Activated naive CD4-positive, alpha-beta T cell treated with anti-CD3 and anti-CD28 coated beads, Interleukin-2, amount 50 U/mL, for 24 hours (primary cell): Measurements from ENCODE around the gene RTRAF.

ENCODE experiments used
- H3K27ac Mint-ChIP-seq: one replicate; pipeline ENCODE4 v1.8.0; 2021; ENCODE audit warnings: mild to moderate bottlenecking, mixed read lengths
- H3K27me3 Mint-ChIP-seq: one replicate; pipeline ENCODE4 v1.8.0; 2021; ENCODE audit warnings: mixed read lengths
- H3K36me3 Mint-ChIP-seq: one replicate; pipeline ENCODE4 v1.8.0; 2021; ENCODE audit warnings: mixed read lengths
- H3K4me1 Mint-ChIP-seq: one replicate; pipeline ENCODE4 v1.8.0; 2021; ENCODE audit warnings: mixed read lengths
- H3K4me3 Mint-ChIP-seq: one replicate; pipeline ENCODE4 v1.8.0; 2021; ENCODE audit warnings: mild to moderate bottlenecking, mixed read lengths
- H3K9me3 Mint-ChIP-seq: one replicate; pipeline ENCODE4 v1.8.0; 2021; ENCODE audit warnings: mixed read lengths

The RTRAF gene

DNA sequence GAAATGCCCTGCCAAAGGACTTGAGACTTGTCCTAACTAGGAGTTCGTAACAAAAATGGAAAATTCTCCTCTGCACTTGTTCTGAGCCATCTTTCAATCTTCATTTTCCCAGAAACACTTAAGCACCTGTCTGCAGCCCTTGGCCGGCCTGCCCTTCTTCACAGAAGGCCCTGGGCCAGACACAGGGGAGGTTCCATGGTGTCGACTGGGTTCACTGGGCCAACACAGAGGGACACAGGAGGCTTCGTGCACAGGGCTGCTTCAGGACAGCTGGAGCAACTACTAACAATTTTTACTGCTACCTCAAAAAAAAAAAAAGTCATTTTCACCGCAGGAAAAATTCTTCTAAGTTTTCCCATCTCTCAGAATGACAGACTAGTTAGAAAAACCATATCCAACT lies 59.9 kb downstream of the RTRAF start:
- H3K27ac Mint-ChIP-seq: no peak overlapping the region
- no peaks in the 10 kb centered on the region for H3K9me3 Mint-ChIP-seq
- no peaks in the 10 kb centered on the region for H3K27me3 Mint-ChIP-seq
- H3K4me1 Mint-ChIP-seq: peaks cover 10% of the 10 kb centered on the region
- H3K4me3 Mint-ChIP-seq: no peak overlapping the region
- no peaks in the 10 kb centered on the region for H3K36me3 Mint-ChIP-seq

DNA sequence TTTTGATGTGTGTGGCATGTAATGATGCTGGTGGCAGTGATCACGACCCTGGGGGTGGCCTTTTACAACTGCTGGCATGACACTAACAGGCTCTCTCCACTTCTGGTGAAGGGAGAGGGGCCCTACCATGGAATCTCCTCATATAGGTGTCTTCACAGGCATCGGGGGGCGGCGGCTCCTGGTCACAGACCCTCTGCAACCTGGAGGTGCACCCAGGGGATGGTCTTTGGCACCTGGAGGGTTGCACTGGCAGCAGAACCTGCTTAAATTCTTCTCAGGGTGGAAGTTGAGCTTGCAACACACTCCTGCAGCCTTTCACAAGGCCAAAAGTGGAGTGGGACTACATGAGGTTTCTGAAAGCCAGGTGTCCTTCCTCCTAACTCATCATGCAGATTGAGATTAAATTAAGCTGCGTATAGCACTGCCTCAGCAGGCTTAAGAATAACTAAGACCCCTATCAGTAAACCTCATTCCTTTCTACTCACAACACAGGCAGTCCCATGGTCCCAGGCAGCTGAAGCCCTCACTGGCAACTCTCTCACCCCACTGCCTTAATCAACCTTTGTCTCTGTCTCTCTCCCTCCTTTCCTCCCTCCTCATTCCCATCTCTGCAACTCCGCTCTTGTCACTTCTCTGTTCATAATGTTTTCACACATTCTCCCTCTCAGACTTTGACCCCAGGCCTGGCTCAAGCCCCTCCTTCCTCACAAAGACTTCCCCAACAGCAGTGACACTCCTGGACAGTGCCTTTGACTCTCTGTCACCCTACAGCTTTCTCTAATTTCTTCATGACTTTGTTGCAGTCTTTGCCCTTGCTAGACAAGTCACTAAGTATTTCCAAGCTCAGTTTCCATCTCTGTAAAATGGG lies 60.6 kb downstream of the RTRAF start:
- H3K4me1 Mint-ChIP-seq: peaks cover 8% of the 10 kb centered on the region
- no peak overlapping the region for H3K27ac Mint-ChIP-seq
- no peaks in the 10 kb centered on the region for H3K36me3 Mint-ChIP-seq
- H3K27me3 Mint-ChIP-seq: no peaks in the 10 kb centered on the region
- no peak overlapping the region for H3K4me3 Mint-ChIP-seq
- H3K9me3 Mint-ChIP-seq: no peaks in the 10 kb centered on the region

DNA sequence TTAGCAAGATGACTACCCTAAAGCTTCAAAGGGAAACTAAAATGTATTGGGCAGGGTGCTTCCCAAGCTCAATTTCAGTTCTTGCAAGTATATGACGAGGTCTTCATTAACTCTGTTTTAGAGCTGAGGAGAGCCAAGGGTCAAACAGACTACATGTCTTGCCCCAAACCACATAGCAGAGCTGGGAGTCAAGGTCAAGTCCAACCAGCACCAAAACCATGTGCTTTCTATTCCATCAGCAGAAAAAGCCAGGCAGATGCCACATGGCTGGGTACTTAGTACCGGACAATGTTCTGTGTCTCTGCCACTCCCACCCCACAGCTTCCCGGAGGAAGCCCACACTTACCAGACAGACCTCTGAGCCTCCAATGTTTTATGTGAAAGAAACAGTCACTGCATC lies 61.9 kb downstream of the RTRAF start:
- H3K27ac Mint-ChIP-seq: no peak overlapping the region
- no peak overlapping the region for H3K4me3 Mint-ChIP-seq
- H3K4me1 Mint-ChIP-seq: no peaks in the 10 kb centered on the region
- peaks cover 2% of the 10 kb centered on the region for H3K27me3 Mint-ChIP-seq
- no peaks in the 10 kb centered on the region for H3K36me3 Mint-ChIP-seq
- no peaks in the 10 kb centered on the region for H3K9me3 Mint-ChIP-seq

DNA sequence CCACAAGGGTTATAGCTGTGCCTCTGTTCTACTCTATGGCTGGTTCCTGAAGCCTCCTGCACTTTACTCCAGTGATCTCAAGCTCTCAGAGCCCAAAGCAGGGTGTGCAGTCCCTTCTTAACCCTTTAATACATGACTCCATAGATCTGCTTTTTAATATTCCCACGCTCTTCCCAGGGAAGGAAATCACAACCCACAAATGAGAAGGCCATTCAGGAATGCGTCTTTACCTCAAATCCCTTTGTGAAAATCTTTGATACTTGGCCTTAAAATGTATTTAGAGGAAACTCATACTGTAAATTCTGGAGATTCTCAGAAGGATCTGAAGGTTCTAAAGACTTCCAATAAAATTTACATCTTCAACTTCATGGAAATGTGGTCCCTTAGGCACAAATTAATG lies 62.5 kb downstream of the RTRAF start:
- no peak overlapping the region for H3K4me3 Mint-ChIP-seq
- no peak overlapping the region for H3K27ac Mint-ChIP-seq
- no peaks in the 10 kb centered on the region for H3K4me1 Mint-ChIP-seq

DNA sequence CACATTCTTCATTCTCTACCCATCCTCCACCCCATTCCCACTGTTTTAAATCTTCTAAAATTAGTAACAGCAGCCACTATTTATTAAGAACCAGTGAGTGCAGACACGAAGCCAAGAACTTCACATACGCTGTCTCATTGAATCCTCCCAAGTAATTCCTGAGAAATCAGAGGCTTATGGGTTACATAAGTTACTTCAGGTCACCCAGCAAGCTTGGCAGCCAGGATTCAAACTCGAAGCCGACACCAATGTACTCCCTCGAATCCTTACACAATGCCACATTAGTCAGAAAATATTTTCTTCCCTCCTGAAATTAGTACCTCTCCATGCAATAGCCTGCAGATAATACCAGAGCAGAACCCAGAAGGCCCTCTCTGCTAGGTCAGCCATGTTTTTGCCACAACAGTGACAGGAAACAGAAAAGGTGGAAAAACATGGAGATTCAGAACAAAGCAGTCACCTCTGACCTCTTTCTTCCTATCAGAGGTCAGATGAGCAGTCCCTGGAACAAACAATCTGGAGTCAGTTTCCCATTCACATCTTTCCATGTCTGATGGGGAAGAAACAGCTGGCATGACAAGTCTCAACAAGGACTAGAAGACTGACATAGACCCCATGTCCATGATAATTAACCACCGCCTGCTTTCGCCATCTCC lies 63.1 kb downstream of the RTRAF start:
- no peak overlapping the region for H3K4me3 Mint-ChIP-seq
- no peaks in the 10 kb centered on the region for H3K36me3 Mint-ChIP-seq
- no peak overlapping the region for H3K27ac Mint-ChIP-seq
- no peaks in the 10 kb centered on the region for H3K9me3 Mint-ChIP-seq
- H3K4me1 Mint-ChIP-seq: no peaks in the 10 kb centered on the region
- H3K27me3 Mint-ChIP-seq: peaks cover 2% of the 10 kb centered on the region

More for the DNA sequence above, 62.5 kb downstream of the RTRAF start:
- H3K9me3 Mint-ChIP-seq: no peaks in the 10 kb centered on the region
- peaks cover 2% of the 10 kb centered on the region for H3K27me3 Mint-ChIP-seq
- no peaks in the 10 kb centered on the region for H3K36me3 Mint-ChIP-seq

DNA sequence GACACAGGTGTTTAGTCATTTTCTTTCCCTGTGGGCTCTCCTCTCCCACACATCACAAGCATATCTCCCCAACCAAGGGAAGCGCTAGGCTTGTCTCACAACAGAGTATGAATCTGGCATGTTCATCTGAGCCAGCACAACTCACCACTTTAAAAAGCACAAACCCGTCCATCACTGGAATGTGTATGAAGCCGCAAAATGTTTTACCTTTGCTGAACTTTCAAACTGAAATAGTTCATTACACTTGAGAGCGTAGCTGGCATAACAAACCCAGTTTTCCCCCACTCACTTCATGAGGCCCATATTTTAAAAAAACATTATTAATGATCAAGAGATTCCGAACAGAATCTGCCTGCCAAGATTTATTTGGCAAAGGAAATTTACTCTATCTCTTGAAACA lies 63.7 kb downstream of the RTRAF start:
- Mint-ChIP-seq H3K27ac (no peak overlapping the region), H3K36me3 (no peaks in the 10 kb centered on the region), H3K4me1 (no peaks in the 10 kb centered on the region), H3K27me3 (peaks cover 2% of the 10 kb centered on the region), H3K4me3 (no peak overlapping the region), H3K9me3 (no peaks in the 10 kb centered on the region)

DNA sequence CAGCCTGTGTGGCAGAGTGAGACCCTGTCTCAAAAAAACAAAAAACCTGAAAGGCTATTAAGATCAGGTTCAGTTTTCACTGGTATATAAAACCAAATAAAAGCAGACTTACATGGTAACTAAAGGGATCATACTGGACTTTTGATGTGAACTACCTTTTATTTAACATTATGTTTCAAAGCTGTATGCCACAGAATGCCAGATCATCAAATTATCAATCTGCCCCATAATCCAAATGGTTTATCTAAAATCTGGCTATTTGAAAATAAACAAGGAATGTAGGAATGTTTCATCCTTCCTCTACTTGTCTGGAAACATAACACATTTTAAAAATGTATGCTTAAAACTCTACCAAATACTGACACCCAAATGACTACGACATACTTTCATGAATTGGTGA lies 65.3 kb downstream of the RTRAF start:
- H3K27me3 Mint-ChIP-seq: peaks cover 2% of the 10 kb centered on the region

DNA sequence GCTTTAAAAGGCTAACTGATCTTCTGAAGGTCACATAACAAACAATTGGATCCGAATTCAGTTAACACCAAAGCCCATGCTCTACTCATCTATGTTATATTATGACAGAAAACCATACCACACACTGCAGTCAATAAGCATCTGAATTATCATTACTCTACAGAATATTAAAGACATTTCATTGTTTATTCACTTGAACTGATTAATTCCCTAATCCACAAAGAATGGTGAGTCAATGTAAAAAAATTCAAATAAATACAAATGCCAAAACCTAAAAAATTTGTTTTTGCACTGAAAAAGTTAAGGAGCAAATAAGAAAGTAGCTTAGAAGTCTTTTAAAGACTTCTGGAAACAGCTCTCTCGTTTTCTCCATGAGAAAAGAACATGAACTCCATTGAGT lies 65.8 kb downstream of the RTRAF start:
- Mint-ChIP-seq H3K4me3 (no peak overlapping the region), H3K9me3 (no peaks in the 10 kb centered on the region), H3K36me3 (no peaks in the 10 kb centered on the region), H3K27ac (no peak overlapping the region), H3K27me3 (peaks cover 5% of the 10 kb centered on the region), H3K4me1 (no peaks in the 10 kb centered on the region)

More for the DNA sequence above, 65.3 kb downstream of the RTRAF start:
- no peaks in the 10 kb centered on the region for H3K36me3 Mint-ChIP-seq
- H3K4me3 Mint-ChIP-seq: no peak overlapping the region
- H3K27ac Mint-ChIP-seq: no peak overlapping the region
- no peaks in the 10 kb centered on the region for H3K4me1 Mint-ChIP-seq
- no peaks in the 10 kb centered on the region for H3K9me3 Mint-ChIP-seq

DNA sequence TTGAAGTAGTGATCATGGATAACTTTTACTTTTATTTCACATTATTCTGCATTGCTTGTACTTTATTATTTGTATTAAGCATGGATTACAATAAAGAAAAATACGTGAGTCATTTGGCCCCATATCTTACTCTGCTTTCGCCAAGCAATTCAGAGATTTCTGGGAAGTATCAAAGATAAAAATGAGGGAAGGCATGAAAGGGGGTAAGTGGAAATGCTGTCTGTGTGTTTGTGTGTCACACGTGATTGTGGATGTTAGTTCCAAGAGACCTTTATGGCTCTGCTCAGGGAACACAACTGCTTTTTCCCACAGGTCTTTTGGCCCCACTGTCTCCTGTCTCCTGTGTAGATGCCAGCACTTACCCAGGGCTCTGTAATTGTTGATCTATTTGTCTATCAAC lies 69.0 kb downstream of the RTRAF start:
- Mint-ChIP-seq H3K9me3 (no peaks in the 10 kb centered on the region), H3K27ac (no peak overlapping the region), H3K36me3 (no peaks in the 10 kb centered on the region), H3K4me3 (no peak overlapping the region), H3K4me1 (no peaks in the 10 kb centered on the region), H3K27me3 (peaks cover 8% of the 10 kb centered on the region)

DNA sequence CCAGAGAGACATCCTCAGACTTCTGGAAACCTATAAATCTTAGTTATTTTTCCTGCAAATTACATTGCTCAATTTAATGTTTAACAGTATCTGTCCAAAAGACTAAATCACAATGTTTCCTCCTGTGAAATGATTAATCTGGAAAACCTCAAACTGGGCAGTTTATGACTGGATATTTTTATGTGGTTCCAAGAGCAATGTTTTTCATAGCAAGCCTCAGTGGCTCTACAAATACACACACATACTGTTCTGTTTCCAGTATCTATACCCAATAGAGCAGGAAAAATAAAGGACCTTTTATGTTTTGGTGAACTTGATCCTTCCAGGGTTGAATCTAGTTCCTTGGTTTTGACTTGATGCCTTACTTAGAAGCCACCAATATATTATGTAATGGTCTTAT lies 70.3 kb downstream of the RTRAF start:
- no peak overlapping the region for H3K27ac Mint-ChIP-seq
- H3K4me1 Mint-ChIP-seq: no peaks in the 10 kb centered on the region
- H3K27me3 Mint-ChIP-seq: peaks cover 8% of the 10 kb centered on the region
- no peaks in the 10 kb centered on the region for H3K36me3 Mint-ChIP-seq
- no peak overlapping the region for H3K4me3 Mint-ChIP-seq
- H3K9me3 Mint-ChIP-seq: no peaks in the 10 kb centered on the region

DNA sequence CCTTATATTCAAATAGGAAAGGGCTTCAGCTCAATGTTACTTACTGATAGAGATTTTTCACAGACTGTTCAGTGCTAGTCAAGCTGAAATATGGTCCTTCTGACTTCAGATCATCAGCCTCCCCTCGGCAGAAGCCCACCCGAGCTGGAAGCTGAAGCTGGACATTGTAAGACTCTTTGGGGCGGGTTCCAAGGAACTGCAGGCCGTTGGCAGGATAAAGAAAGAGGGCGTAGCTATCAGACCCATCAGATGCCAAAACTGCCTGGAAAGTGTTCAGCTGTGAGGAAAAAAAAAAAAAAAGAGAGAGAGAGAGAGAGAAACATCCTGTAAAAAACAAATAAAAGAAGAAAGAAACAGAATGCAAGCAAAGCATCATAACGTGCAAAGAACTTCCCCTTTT lies 70.7 kb downstream of the RTRAF start:
- Mint-ChIP-seq H3K4me1 (no peaks in the 10 kb centered on the region), H3K9me3 (no peaks in the 10 kb centered on the region), H3K27ac (no peak overlapping the region), H3K27me3 (peaks cover 8% of the 10 kb centered on the region), H3K4me3 (no peak overlapping the region), H3K36me3 (no peaks in the 10 kb centered on the region)
